GM12878 (cell line): ENCODE data around the gene MYBBP1A. TPM values are rescaled to one million over a fixed set of nuclear protein-coding genes. Genes with fewer than 3 reads are reported as not detected.

Source experiments
- ATAC-seq: fragments of 200-7000 bp; cut with Tn5 transposase; 3 replicates; pipeline ENCODE4 v1.9.1; 2020; ENCODE audit warnings: mild to moderate bottlenecking, moderate library complexity
- BruUV-seq: library from RNA; stranded (reverse); fragments of 400-500 nt; replicated peaks from 2 replicates; lab custom pipeline; 2021; lab: Mats Ljungman, UMichigan
- CTCF ChIA-PET: fragments of 300-600 bp; sonication (Branson Sonifier 250); formaldehyde crosslinking; extraction: SDS; loops from one replicate; lab custom pipeline; 2021; ENCODE audit warnings: inconsistent platforms; lab: Yijun Ruan, JAX
- POLR2A ChIA-PET: fragments of 350-600 bp; formaldehyde crosslinking; extraction: SDS; loops from one replicate; lab custom pipeline; 2021; ENCODE audit warnings: inconsistent platforms; lab: Charles Lee
- RAD21 ChIA-PET: fragments of 300-600 bp; sonication (Branson Sonifier 250); formaldehyde crosslinking; loops from one replicate; lab custom pipeline; 2023; ENCODE audit warnings: antibody characterized with exemption; ENCODE audit not compliant: unreplicated experiment; lab: Charles Lee
- SMC1A ChIA-PET: fragments of 300-600 bp; sonication (Branson Sonifier 250); formaldehyde crosslinking; loops from one replicate; lab custom pipeline; 2023; ENCODE audit not compliant: unreplicated experiment, uncharacterized antibody; lab: Charles Lee
- DNase-seq: peaks from one replicate; pipeline ENCODE4 v3.0.0-alpha.2; 2011; ENCODE audit warnings: low read depth, low spot score
- FAIRE-seq: peaks from 3 replicates; lab custom pipeline; 2011; peaks lifted over from hg19 to GRCh38; lab: Jason Lieb, UNC
- H2AFZ ChIP-seq: 2 replicates; pipeline ENCODE4 v1.6.0; 2011; ENCODE audit warnings: low read depth, low read length, control low read depth; ENCODE audit not compliant: control insufficient read depth
- H3K27ac ChIP-seq: 2 replicates; pipeline ENCODE4 v1.5.1; 2011; ENCODE audit warnings: control low read depth; ENCODE audit not compliant: control insufficient read depth, insufficient read depth
- H3K27me3 ChIP-seq, 2 experiments: replicated peaks in 1 of 2; 2 replicates each; pipeline versions ENCODE4 v1.6.0 to v1.6.1; 2011; ENCODE audit warnings: low read length in 1 of 2; ENCODE audit not compliant: control insufficient read depth in 2 of 2, insufficient read depth in 2 of 2
- H3K36me3 ChIP-seq, 2 experiments: 2 replicates each; pipeline ENCODE4 v1.5.1; 2011; ENCODE audit warnings: low read length in 1 of 2; ENCODE audit not compliant: control insufficient read depth in 2 of 2, insufficient read depth in 2 of 2
- H3K4me1 ChIP-seq: 2 replicates; pipeline ENCODE4 v1.6.1; 2011; ENCODE audit warnings: mild to moderate bottlenecking, low read length, moderate library complexity, mixed read lengths; ENCODE audit not compliant: control insufficient read depth, insufficient read depth
- H3K4me2 ChIP-seq: 2 replicates; pipeline ENCODE4 v1.6.0; 2011; ENCODE audit warnings: control low read depth; ENCODE audit not compliant: control insufficient read depth, insufficient read depth
- H3K4me3 ChIP-seq: fragments of 200-600 bp; sonication (generic); 2 replicates; pipeline ENCODE4 v1.5.1; 2016
- H3K79me2 ChIP-seq: 2 replicates; pipeline ENCODE4 v1.6.0; 2011; ENCODE audit warnings: low read length; ENCODE audit not compliant: control insufficient read depth, insufficient read depth
- H3K9ac ChIP-seq: 2 replicates; pipeline ENCODE4 v1.8.0; 2011; ENCODE audit warnings: low read length, control low read depth, mixed read lengths; ENCODE audit not compliant: control insufficient read depth, insufficient read depth
- H3K9me3 ChIP-seq: replicated peaks from 3 replicates; pipeline ENCODE4 v1.5.1; 2011; ENCODE audit warnings: mild to moderate bottlenecking, low read length; ENCODE audit not compliant: control insufficient read depth, insufficient read depth
- H4K20me1 ChIP-seq: 2 replicates; pipeline ENCODE4 v1.6.0; 2011; ENCODE audit not compliant: control insufficient read depth, insufficient read depth
- ATF7 ChIP-seq: fragments of 450-650 bp; IDR thresholded peaks from 2 replicates; pipeline ENCODE4 v1.6.1; 2016; ENCODE audit warnings: low read depth, mild to moderate bottlenecking
- CBX3 ChIP-seq: fragments of 200-600 bp; sonication (generic); IDR thresholded peaks from 2 replicates; pipeline ENCODE4 v1.6.1; 2016; ENCODE audit warnings: low read depth, borderline replicate concordance
- CEBPB ChIP-seq, 2 experiments: fragments of 150-350 bp in 1 of 2; IDR thresholded peaks; 2 replicates each; pipeline ENCODE4 v1.6.1; 2012 to 2014; ENCODE audit warnings: low read depth in 2 of 2, low read length in 2 of 2, borderline replicate concordance in 1 of 2, inconsistent platforms in 1 of 2
- IRF4 ChIP-seq: IDR thresholded peaks from 2 replicates; pipeline ENCODE4 v1.6.1; 2011; ENCODE audit warnings: low read depth, low read length
- MYB ChIP-seq: fragments of 150-350 bp; IDR thresholded peaks from 2 replicates; pipeline ENCODE4 v1.6.1; 2014; ENCODE audit warnings: mild to moderate bottlenecking, low read depth, low read length, borderline replicate concordance
- RAD21 ChIP-seq: IDR thresholded peaks from 2 replicates; pipeline ENCODE4 v1.6.1; 2011; ENCODE audit warnings: mild to moderate bottlenecking, low read depth, low read length, moderate library complexity; ENCODE audit not compliant: insufficient read depth
- SREBF2 ChIP-seq: IDR thresholded peaks from 2 replicates; pipeline ENCODE4 v1.6.1; 2012; ENCODE audit warnings: mild to moderate bottlenecking, low read length
- SUPT20H ChIP-seq: IDR thresholded peaks from 2 replicates; pipeline ENCODE4 v1.6.1; 2011; ENCODE audit warnings: low read depth, mild to moderate bottlenecking, low read length, moderate library complexity, borderline replicate concordance; ENCODE audit not compliant: control insufficient read depth
- TCF3 ChIP-seq: IDR thresholded peaks from 2 replicates; pipeline ENCODE4 v1.6.1; 2012; ENCODE audit warnings: low read depth, mild to moderate bottlenecking, low read length, borderline replicate concordance; ENCODE audit not compliant: insufficient read depth
- WRNIP1 ChIP-seq: IDR thresholded peaks from 2 replicates; pipeline ENCODE4 v1.6.1; 2011; ENCODE audit warnings: low read depth, low read length, improper control_type of control experiment, borderline replicate concordance
- ZSCAN29 ChIP-seq: fragments of 450-650 bp; IDR thresholded peaks from 2 replicates; pipeline ENCODE4 v1.6.1; 2017; ENCODE audit warnings: mild to moderate bottlenecking, moderate library complexity
- WGBS: methylation state at CpG from one replicate; pipeline ENCODE4 v1.1.6; 2016; ENCODE audit warnings: low lambda C conversion rate; ENCODE audit not compliant: insufficient replicate concordance, insufficient coverage; ENCODE audit errors: missing lambda C conversion rate; 5-methylcytosine and 5-hydroxymethylcytosine counted together
- in situ Hi-C: fragments of 300-500 bp; cut with MboI; formaldehyde crosslinking; loops from 9 replicates; pipeline ENCODE4 v1.14.3; 2018; ENCODE audit warnings: mixed read lengths
- intact Hi-C: fragments of 100-400 bp; cut with micrococcal nuclease; formaldehyde crosslinking; loops from one replicate; pipeline ENCODE4 v1.14.2; 2022; ENCODE audit not compliant: unreplicated experiment
- polyA plus RNA-seq, 11 experiments: library from polyadenylated mRNA; depleted of rRNA in 4 of 11; unstranded in 6 of 11; stranded (reverse) in 5 of 11; fragments of >200 nt; fragmentation: Nextera tagmentation in 4 of 11; fragmentation: Illumina TruSeq in 1 of 11; extraction: Ambion mirVana in 4 of 11; extraction: Trizol in 1 of 11; gene quantifications; 1 replicate in 1 of 11; 2 replicates in 10 of 11; pipeline versions ENCODE4 v1.2.1 to v1.2.3, GENCODE V29; 2011 to 2016; ENCODE audit warnings: inconsistent platforms in 2 of 11, missing spikeins in 2 of 11, low read depth in 1 of 11
- total RNA-seq, 4 experiments: library from RNA; depleted of rRNA in 3 of 4; stranded (reverse); fragments of >200 nt in 3 of 4; fragmentation: Illumina TruSeq in 1 of 4; extraction: Trizol in 1 of 4; gene quantifications; 2 replicates each; pipeline versions ENCODE4 v1.2.1 to v1.2.3, GENCODE V29; 2013 to 2021

The MYBBP1A gene
- total and polyA plus RNA-seq, 10 of the 15 experiments (the other 5 are each of a cell fraction or from before 2014, with no cell fraction given) = 2.5 to 121 (median 71.6) TPM

DNA sequence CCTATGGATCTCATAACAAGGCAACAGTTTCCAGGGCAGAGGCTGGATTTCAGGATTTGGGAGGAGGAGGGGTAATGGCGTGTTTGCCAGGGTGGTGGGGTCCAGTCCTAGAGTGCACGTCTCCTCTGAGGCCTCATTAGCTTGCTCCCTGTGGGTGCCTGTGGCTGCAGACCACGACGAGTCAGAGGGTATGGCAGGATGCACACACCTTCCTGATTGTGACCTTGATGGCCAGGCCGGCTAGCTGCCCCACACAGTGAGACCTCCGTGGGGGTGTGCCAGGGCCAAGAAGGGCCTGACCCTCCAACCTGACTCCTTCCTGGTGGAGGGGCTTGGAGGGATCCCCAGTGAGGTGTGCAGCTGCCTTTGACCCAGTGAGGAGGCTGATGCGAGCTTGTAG is 25.1 kb upstream of the MYBBP1A start:
- CTCF ChIA-PET = interaction anchor here (1.0 to 1.7 kb wide), 2 partner anchors 12 to 68 kb away, joined by 4 to 6 read pairs; no protein-coding TSS in a partner anchor
- no peak for DNase-seq
- peaks cover 7 to 8% of the 10 kb centered on the region in 2 experiments; a peak in 3 of 4 replicates for H3K27me3 ChIP-seq
- TF ChIP-seq ATF7 (no peak), IRF4 (no peak), TCF3 (no peak), ZSCAN29 (no peak), RAD21 (no peak), CBX3 (no peak), WRNIP1 (no peak), SUPT20H (no peak), MYB (no peak), SREBF2 (no peak), CEBPB (IDR thresholded peaks at IDR 0.05; ENCODE audit: borderline replicate concordance in 1 of 2, low read depth in 2 of 2, low read length in 2 of 2) (no peak)
- TF ChIP-seq, all 136 proteins: peak for 0
- ChIA-PET POLR2A (no interaction called here), RAD21 (no interaction called here), SMC1A (no interaction called here)
- H2AFZ ChIP-seq = no peak overlapping the region
- H3K4me1 ChIP-seq = no peaks in the 10 kb centered on the region
- intact Hi-C loops (no loop called here), in situ Hi-C loops (no loop called here)
- ATAC-seq (no peak), FAIRE-seq (no peak)
- no peak overlapping the region for H3K4me2 ChIP-seq
- H3K27ac ChIP-seq = no peak overlapping the region
- H3K36me3 ChIP-seq = no peaks in the 10 kb centered on the region
- no peaks in the 10 kb centered on the region for H3K79me2 ChIP-seq
- H4K20me1 ChIP-seq = no peaks in the 10 kb centered on the region; the same call in 1 of the 2 replicates
- H3K9ac ChIP-seq = no peak overlapping the region
- no peak overlapping the region for H3K4me3 ChIP-seq
- BruUV-seq = no TSS peak
- 18% methylated on average over 7 of the region's 7 CpGs for WGBS
- no peaks in the 10 kb centered on the region; the same call in 2 of the 3 replicates for H3K9me3 ChIP-seq
